Activated CD8-positive, alpha-beta memory T cell treated with anti-CD3 and anti-CD28 coated beads, Interleukin-2, amount 10 ng/mL, durations not matched to agents 7 days and 5 days (primary cell): ENCODE data around the gene ZNF407. TPM values are rescaled to one million over a fixed set of nuclear protein-coding genes. Genes with fewer than 3 reads are reported as not detected.
A peak's percentile ranks its signal among the peaks of the same experiment; 100 is the strongest.

Experiments used
- ATAC-seq: fragments of 150-1000 bp; cut with Tn5 transposase; one replicate; pipeline ENCODE4 v1.10.0; 2021; ENCODE audit warnings: moderate library complexity
- CTCF ChIA-PET: fragments of 350-600 bp; sonication (Branson Sonifier 250); formaldehyde crosslinking; loops from one replicate; lab custom pipeline; 2021; ENCODE audit warnings: antibody characterized with exemption; lab: Charles Lee
- DNase-seq: peaks from one replicate; pipeline ENCODE4 v3.0.0-alpha.2; 2020
- H3K27ac Mint-ChIP-seq: one replicate; pipeline ENCODE4 v1.8.0; 2021; ENCODE audit warnings: mild to moderate bottlenecking, mixed read lengths
- H3K27me3 Mint-ChIP-seq: one replicate; pipeline ENCODE4 v1.8.0; 2021; ENCODE audit warnings: mixed read lengths
- H3K36me3 Mint-ChIP-seq: one replicate; pipeline ENCODE4 v1.8.0; 2021; ENCODE audit warnings: mild to moderate bottlenecking, mixed read lengths
- H3K4me1 Mint-ChIP-seq: one replicate; pipeline ENCODE4 v1.8.0; 2021; ENCODE audit warnings: mixed read lengths
- H3K4me3 Mint-ChIP-seq: one replicate; pipeline ENCODE4 v1.8.0; 2021; ENCODE audit warnings: mild to moderate bottlenecking, moderate library complexity, mixed read lengths
- H3K9me3 Mint-ChIP-seq: one replicate; pipeline ENCODE4 v1.8.0; 2022; ENCODE audit warnings: low read depth, mixed read lengths
- total RNA-seq, 2 experiments: library from RNA; stranded (reverse); gene quantifications; one replicate each; pipeline ENCODE4 v1.2.3, GENCODE V29; 2021

The ZNF407 gene
- total RNA-seq, 2 experiments from 2014 or later: 12.9 to 16.6 TPM

GRCh38 chr18:74831571-74832250, 234.0 kb downstream of the ZNF407 start:
- no peaks in the 10 kb centered on the region for H3K27me3 Mint-ChIP-seq
- no peak overlapping the region for H3K27ac Mint-ChIP-seq
- DNase-seq: no peak
- peaks cover 4% of the 10 kb centered on the region for H3K4me1 Mint-ChIP-seq
- peaks cover 3% of the 10 kb centered on the region for H3K36me3 Mint-ChIP-seq
- H3K4me3 Mint-ChIP-seq: no peak overlapping the region
- CTCF ChIA-PET: no interaction called here
- ATAC-seq: no peak
- H3K9me3 Mint-ChIP-seq: no peaks in the 10 kb centered on the region

GRCh38 chr18:74832381-74832780, 234.7 kb downstream of the ZNF407 start:
- Mint-ChIP-seq H3K36me3 (peaks cover 3% of the 10 kb centered on the region), H3K4me1 (peaks cover 4% of the 10 kb centered on the region), H3K27me3 (no peaks in the 10 kb centered on the region), H3K27ac (no peak overlapping the region), H3K4me3 (no peak overlapping the region), H3K9me3 (no peaks in the 10 kb centered on the region)
- DNase-seq: no peak
- CTCF ChIA-PET: no interaction called here
- no peak for ATAC-seq

GRCh38 chr18:74832999-74833398, 235.3 kb downstream of the ZNF407 start:
- peaks cover 7% of the 10 kb centered on the region for H3K4me1 Mint-ChIP-seq
- CTCF ChIA-PET: no interaction called here
- H3K27me3 Mint-ChIP-seq: no peaks in the 10 kb centered on the region
- H3K27ac Mint-ChIP-seq: no peak overlapping the region
- no peaks in the 10 kb centered on the region for H3K9me3 Mint-ChIP-seq
- H3K4me3 Mint-ChIP-seq: no peak overlapping the region
- DNase-seq (no peak), ATAC-seq (no peak)
- H3K36me3 Mint-ChIP-seq: peaks cover 3% of the 10 kb centered on the region

GRCh38 chr18:74834424-74835309, 237.0 kb downstream of the ZNF407 start:
- CTCF ChIA-PET: no interaction called here
- no peak for ATAC-seq
- H3K36me3 Mint-ChIP-seq: peaks cover 4% of the 10 kb centered on the region
- no peaks in the 10 kb centered on the region for H3K9me3 Mint-ChIP-seq
- no peaks in the 10 kb centered on the region for H3K27me3 Mint-ChIP-seq
- peaks cover 13% of the 10 kb centered on the region for H3K4me1 Mint-ChIP-seq
- no peak overlapping the region for H3K27ac Mint-ChIP-seq
- DNase-seq: no peak
- no peak overlapping the region for H3K4me3 Mint-ChIP-seq

- ATAC-seq (no peak), DNase-seq (no peak)
- Mint-ChIP-seq H3K4me3 (no peak overlapping the region), H3K27me3 (no peaks in the 10 kb centered on the region), H3K4me1 (peaks cover 28% of the 10 kb centered on the region), H3K9me3 (no peaks in the 10 kb centered on the region), H3K36me3 (peaks cover 7% of the 10 kb centered on the region), H3K27ac (no peak overlapping the region)
- CTCF ChIA-PET: no interaction called here
Measured at GRCh38 chr18:74836296-74837139, 238.8 kb downstream of the ZNF407 start.

- Mint-ChIP-seq H3K4me3 (no peak overlapping the region), H3K27me3 (no peaks in the 10 kb centered on the region), H3K4me1 (peaks cover 24% of the 10 kb centered on the region), H3K9me3 (no peaks in the 10 kb centered on the region), H3K27ac (peak overlapping the region; percentile 38), H3K36me3 (peaks cover 5% of the 10 kb centered on the region)
- peak; percentile 42 for ATAC-seq
- CTCF ChIA-PET: no interaction called here
- DNase-seq: no peak
Measured at GRCh38 chr18:74840492-74841167, 243.0 kb downstream of the ZNF407 start.

GRCh38 chr18:74841248-74841647, 243.6 kb downstream of the ZNF407 start:
- Mint-ChIP-seq H3K36me3 (peaks cover 5% of the 10 kb centered on the region), H3K27ac (no peak overlapping the region), H3K9me3 (no peaks in the 10 kb centered on the region), H3K4me1 (peaks cover 24% of the 10 kb centered on the region), H3K27me3 (no peaks in the 10 kb centered on the region), H3K4me3 (no peak overlapping the region)
- ATAC-seq (no peak), DNase-seq (no peak)
- CTCF ChIA-PET: no interaction called here

- CTCF ChIA-PET: no interaction called here
- H3K27ac Mint-ChIP-seq: no peak overlapping the region
Measured at GRCh38 chr18:74849301-74849700, 251.6 kb downstream of the ZNF407 start.

GRCh38 chr18:74856434-74856833, 258.8 kb downstream of the ZNF407 start:
- Mint-ChIP-seq H3K36me3 (no peaks in the 10 kb centered on the region), H3K27ac (no peak overlapping the region), H3K4me3 (no peak overlapping the region), H3K27me3 (no peaks in the 10 kb centered on the region), H3K4me1 (no peaks in the 10 kb centered on the region), H3K9me3 (no peaks in the 10 kb centered on the region)
- CTCF ChIA-PET: interaction anchor here (1.5 kb wide), 1 partner anchor 36 kb away, joined by 3 read pairs; no protein-coding TSS in a partner anchor
- DNase-seq (no peak), ATAC-seq (no peak)

More at GRCh38 chr18:74849301-74849700, 251.6 kb downstream of the ZNF407 start:
- Mint-ChIP-seq H3K9me3 (no peaks in the 10 kb centered on the region), H3K4me1 (no peaks in the 10 kb centered on the region), H3K36me3 (no peaks in the 10 kb centered on the region), H3K27me3 (no peaks in the 10 kb centered on the region), H3K4me3 (no peak overlapping the region)
- ATAC-seq (no peak), DNase-seq (no peak)

- H3K36me3 Mint-ChIP-seq: no peaks in the 10 kb centered on the region
- H3K4me3 Mint-ChIP-seq: no peak overlapping the region
- ATAC-seq (no peak), DNase-seq (no peak)
- CTCF ChIA-PET: no interaction called here
- H3K4me1 Mint-ChIP-seq: no peaks in the 10 kb centered on the region
- no peaks in the 10 kb centered on the region for H3K27me3 Mint-ChIP-seq
- H3K27ac Mint-ChIP-seq: no peak overlapping the region
- H3K9me3 Mint-ChIP-seq: no peaks in the 10 kb centered on the region
Measured at GRCh38 chr18:74856928-74857327, 259.3 kb downstream of the ZNF407 start.

GRCh38 chr18:74857901-74858300, 260.2 kb downstream of the ZNF407 start:
- CTCF ChIA-PET: no interaction called here
- DNase-seq: no peak
- no peak overlapping the region for H3K4me3 Mint-ChIP-seq
- no peaks in the 10 kb centered on the region for H3K27me3 Mint-ChIP-seq
- H3K4me1 Mint-ChIP-seq: no peaks in the 10 kb centered on the region
- no peak overlapping the region for H3K27ac Mint-ChIP-seq
- no peaks in the 10 kb centered on the region for H3K9me3 Mint-ChIP-seq
- ATAC-seq: no peak
- no peaks in the 10 kb centered on the region for H3K36me3 Mint-ChIP-seq

GRCh38 chr18:74861154-74861553, 263.5 kb downstream of the ZNF407 start:
- Mint-ChIP-seq H3K9me3 (no peaks in the 10 kb centered on the region), H3K36me3 (no peaks in the 10 kb centered on the region), H3K27ac (no peak overlapping the region), H3K4me1 (peaks cover 5% of the 10 kb centered on the region), H3K4me3 (no peak overlapping the region), H3K27me3 (no peaks in the 10 kb centered on the region)
- CTCF ChIA-PET: no interaction called here
- DNase-seq (no peak), ATAC-seq (no peak)

- Mint-ChIP-seq H3K9me3 (no peaks in the 10 kb centered on the region), H3K36me3 (no peaks in the 10 kb centered on the region)
Measured at GRCh38 chr18:74862094-74862493, 264.4 kb downstream of the ZNF407 start.

More at GRCh38 chr18:74862094-74862493, 264.4 kb downstream of the ZNF407 start:
- no peak for ATAC-seq
- no peak overlapping the region for H3K4me3 Mint-ChIP-seq
- CTCF ChIA-PET: no interaction called here
- peaks cover 5% of the 10 kb centered on the region for H3K4me1 Mint-ChIP-seq
- DNase-seq: no peak
- no peaks in the 10 kb centered on the region for H3K27me3 Mint-ChIP-seq
- no peak overlapping the region for H3K27ac Mint-ChIP-seq
